ENCODE results near the gene KLHL25. TPM values are rescaled to one million over a fixed set of nuclear protein-coding genes. Genes with fewer than 3 reads are reported as not detected.

KLHL25 gene
- total and polyA plus RNA-seq, 11 donors, result 2.2 to 12.9 (median 4.3) TPM

- H3K27me3 ChIP-seq, result no peaks in the 10 kb centered on the region
- peak overlapping the region in 8 of 12 donors; percentile 82 to 97 (median 89) for H3K27ac ChIP-seq
- DNase-seq (no peak), ATAC-seq (no peak)
- 91 to 94% (median 93%) methylated on average over 7 of the region's 7 CpGs for WGBS, 4 donors
- intact Hi-C loops (cut with DNase I), result loop anchor here in 1 of 10 donors (10.0 kb wide), 1 partner anchor 216 kb away; no protein-coding TSS in a partner anchor
- peaks cover 0 to 76% (median 73%) of the 10 kb centered on the region in 9 donors for H3K36me3 ChIP-seq
- no peaks in the 10 kb centered on the region for H3K9me3 ChIP-seq
- H3K4me1 ChIP-seq, result peaks cover 0 to 60% (median 37%) of the 10 kb centered on the region in 12 donors
- H3K4me3 ChIP-seq, result no peak overlapping the region
- TF ChIP-seq CTCF (IDR thresholded peaks at IDR 0.05) (no peak), POLR2A (IDR thresholded peaks at IDR 0.05) (no peak)
Measured at GRCh38 chr15:85710340-85710842, 84.3 kb downstream of the KLHL25 start.

MicroRNA genes within 50 kb of the gene (microRNA counts, 767-probe panel; counts per million panel counts)
- 71.6 to 309 counts per million in 2 donors for microRNA hsa-miR-1276

Small RNAs within 50 kb of the gene (microRNA-seq; reads per million reads assigned to microRNA genes)
- gene MIR1276 (0 to 0.77 (median 0.26) reads per million in 4 donors), gene MIR548AP (0 reads per million in 4 donors)
